ENCODE results near the gene GPR156.
"Not testable (repeated sequence)": the region's sequence is repeated elsewhere in the genome, so short reads cannot be mapped to it uniquely, and the experiment has no call there.

The GPR156 gene

DNA sequence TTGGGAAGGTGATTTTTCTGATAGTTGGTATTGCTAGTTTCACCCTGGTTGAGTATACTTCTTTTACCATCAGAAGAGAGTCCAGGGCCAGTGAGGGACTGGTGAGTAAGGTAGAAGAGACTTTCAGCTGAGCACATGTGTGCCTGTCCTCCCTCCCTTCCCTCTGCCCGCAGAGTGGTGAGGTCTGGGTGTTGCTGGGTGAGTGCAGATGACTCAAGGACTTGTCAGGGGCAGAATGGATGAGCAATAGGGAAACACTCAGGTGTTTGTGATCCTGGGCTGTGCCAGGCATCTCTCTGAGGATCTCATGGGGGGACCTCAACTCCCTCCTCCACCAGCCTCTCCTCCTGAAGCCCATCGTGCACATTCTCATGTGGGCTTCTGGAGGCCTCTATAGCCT lies 114.8 kb downstream of the GPR156 start:
- H3K9me3 ChIP-seq (ENCODE audit: control insufficient read depth, insufficient read depth, low read length): no peaks in the 10 kb centered on the region
- H3K4me1 ChIP-seq (ENCODE audit: insufficient read depth, low read length): peaks cover under 1% of the 10 kb centered on the region; the same call in 1 of the 2 replicates
- no peak overlapping the region for H3K9ac ChIP-seq (ENCODE audit: low read depth, low read length)
- H3K36me3 ChIP-seq (ENCODE audit: insufficient read depth, low read length): no peaks in the 10 kb centered on the region; the same call in 1 of the 2 replicates

DNA sequence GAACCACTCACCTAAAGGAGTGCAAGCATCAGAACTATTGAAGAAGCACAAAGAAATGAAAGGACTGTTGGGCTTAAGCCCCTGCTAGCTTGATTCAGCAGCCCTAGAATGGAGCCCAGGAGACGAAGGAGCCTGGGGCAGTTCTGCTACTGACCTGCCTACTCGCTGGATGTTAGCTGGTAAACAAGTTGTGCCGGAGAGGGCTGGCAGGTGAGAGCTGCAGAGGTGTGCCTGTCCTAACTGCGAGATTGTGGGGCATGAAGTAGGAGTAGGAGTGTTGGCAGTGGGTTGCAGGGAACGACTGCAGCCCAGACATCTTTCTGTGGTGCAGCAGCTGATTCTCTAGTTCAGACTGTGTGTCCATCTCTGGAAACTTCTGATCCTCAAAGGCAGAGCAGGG lies 115.6 kb downstream of the GPR156 start:
- Histone ChIP-seq H3K9ac (ENCODE audit: low read depth, low read length) (no peak overlapping the region), H3K4me1 (ENCODE audit: insufficient read depth, low read length) (no peaks in the 10 kb centered on the region), H3K36me3 (ENCODE audit: insufficient read depth, low read length) (no peaks in the 10 kb centered on the region; the same call in 1 of the 2 replicates), H3K9me3 (ENCODE audit: control insufficient read depth, insufficient read depth, low read length) (no peaks in the 10 kb centered on the region)

DNA sequence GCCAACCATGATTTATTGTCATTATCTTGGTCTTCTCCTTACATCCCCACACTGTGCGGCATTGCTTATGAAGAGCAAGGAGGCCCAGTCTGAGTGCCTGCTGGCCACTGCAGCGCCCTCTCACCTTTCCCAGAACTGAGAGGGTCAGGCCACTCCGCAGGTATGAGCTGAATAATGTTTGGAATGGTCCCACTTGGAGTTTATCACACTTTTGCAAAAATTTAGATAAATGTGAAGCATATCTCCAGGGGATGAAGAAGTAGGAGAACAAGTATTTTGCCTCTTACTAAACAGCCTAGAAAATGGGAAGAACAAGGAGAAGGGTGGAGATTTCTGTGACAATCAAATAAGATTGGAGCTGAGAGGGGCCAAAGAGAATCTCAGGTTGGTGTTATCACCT lies 116.4 kb downstream of the GPR156 start:
- Histone ChIP-seq H3K9ac (ENCODE audit: low read depth, low read length) (no peak overlapping the region), H3K9me3 (ENCODE audit: control insufficient read depth, insufficient read depth, low read length) (no peaks in the 10 kb centered on the region), H3K4me1 (ENCODE audit: insufficient read depth, low read length) (no peaks in the 10 kb centered on the region), H3K36me3 (ENCODE audit: insufficient read depth, low read length) (no peaks in the 10 kb centered on the region; the same call in 1 of the 2 replicates)

DNA sequence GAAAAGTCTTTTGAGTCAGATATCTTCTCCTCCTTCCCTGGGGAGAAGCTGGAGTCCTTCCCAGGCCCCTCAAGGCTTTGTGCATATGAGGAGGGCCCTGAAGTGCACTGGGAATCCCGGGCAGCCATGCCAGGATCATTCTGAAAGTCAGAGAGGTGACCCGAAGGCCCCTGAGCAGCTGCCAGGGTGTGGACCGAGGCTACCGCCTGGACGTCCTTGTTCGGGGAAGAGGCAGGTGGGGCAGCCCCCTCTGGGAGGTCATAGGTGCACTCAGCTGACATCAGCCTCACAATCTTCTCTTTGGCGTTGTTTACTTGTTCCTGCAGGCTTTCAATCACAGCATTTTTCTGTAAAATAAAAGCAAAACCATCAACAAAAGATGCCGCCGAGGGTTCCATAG lies 117.0 kb downstream of the GPR156 start:
- H3K36me3 ChIP-seq (ENCODE audit: insufficient read depth, low read length): no peaks in the 10 kb centered on the region; the same call in 1 of the 2 replicates
- no peaks in the 10 kb centered on the region for H3K9me3 ChIP-seq (ENCODE audit: control insufficient read depth, insufficient read depth, low read length)
- H3K4me1 ChIP-seq (ENCODE audit: insufficient read depth, low read length): no peaks in the 10 kb centered on the region
- H3K9ac ChIP-seq (ENCODE audit: low read depth, low read length): no peak overlapping the region

DNA sequence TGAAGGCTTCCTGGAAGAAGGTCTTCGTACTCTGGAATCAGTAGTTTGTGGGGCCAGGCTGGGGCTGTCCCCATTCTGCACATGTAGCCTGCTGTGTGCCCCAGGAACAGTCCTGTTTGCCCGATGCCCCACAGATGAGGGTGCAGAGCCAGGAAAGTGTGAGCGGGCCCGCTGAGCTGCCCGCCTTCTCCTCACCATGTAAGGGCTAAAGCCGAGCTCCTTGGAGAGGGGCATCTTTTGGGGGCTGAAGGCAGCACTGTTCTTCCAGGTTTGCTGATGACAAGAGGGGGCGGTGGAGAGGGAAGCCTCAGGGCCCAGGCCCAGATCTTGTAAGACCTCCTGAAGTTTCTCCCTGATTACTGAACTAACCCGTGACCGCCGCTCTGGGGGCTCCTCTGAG lies 117.5 kb downstream of the GPR156 start:
- H3K9me3 ChIP-seq (ENCODE audit: control insufficient read depth, insufficient read depth, low read length): no peaks in the 10 kb centered on the region
- no peak overlapping the region for H3K9ac ChIP-seq (ENCODE audit: low read depth, low read length)
- no peaks in the 10 kb centered on the region for H3K4me1 ChIP-seq (ENCODE audit: insufficient read depth, low read length)
- H3K36me3 ChIP-seq (ENCODE audit: insufficient read depth, low read length): no peaks in the 10 kb centered on the region; the same call in 1 of the 2 replicates

DNA sequence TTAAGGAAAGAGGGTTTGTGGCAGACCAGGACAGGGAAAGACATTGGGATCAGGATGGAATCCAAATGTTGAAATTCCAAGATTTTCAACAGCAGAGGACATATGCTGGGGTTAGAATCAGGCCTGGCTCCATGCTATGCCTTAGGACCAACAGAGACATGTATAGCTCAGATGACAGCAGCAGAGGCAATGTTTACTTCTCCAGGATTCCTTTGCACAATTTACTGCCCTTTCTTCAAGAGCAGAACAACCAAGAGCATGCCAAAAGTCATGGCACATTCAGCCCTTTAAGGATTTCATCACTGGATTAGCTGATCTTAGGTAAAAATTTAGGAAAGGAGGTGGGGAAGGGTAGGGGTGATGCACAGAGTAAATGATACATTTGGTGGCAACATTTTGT lies 121.2 kb downstream of the GPR156 start:
- Histone ChIP-seq H3K36me3 (ENCODE audit: insufficient read depth, low read length) (no peaks in the 10 kb centered on the region), H3K9me3 (ENCODE audit: control insufficient read depth, insufficient read depth, low read length) (no peaks in the 10 kb centered on the region), H3K4me1 (ENCODE audit: insufficient read depth, low read length) (peaks cover 6% of the 10 kb centered on the region), H3K9ac (ENCODE audit: low read depth, low read length) (no peak overlapping the region)

DNA sequence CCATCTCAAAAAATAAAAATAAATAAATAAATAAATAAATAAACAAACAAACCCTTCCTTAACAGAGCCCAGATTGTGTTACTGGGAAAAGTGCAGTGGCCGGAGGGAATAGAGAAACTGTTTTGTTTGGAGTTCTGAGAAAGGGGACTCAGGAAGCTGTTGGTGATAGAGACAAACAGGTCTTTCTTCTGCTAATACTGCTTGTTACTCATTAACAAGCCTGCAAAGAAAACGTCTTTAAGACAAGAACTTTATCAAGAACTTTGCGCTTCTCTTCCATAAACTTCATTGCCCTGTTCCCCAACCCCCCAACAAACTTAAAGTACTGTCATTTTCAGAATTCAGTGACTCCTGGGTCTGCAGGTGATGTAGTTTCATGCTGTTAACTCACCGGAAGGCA lies 122.0 kb downstream of the GPR156 start:
- no peaks in the 10 kb centered on the region for H3K9me3 ChIP-seq (ENCODE audit: control insufficient read depth, insufficient read depth, low read length)
- no peak overlapping the region for H3K9ac ChIP-seq (ENCODE audit: low read depth, low read length)
- no peaks in the 10 kb centered on the region for H3K36me3 ChIP-seq (ENCODE audit: insufficient read depth, low read length)
- H3K4me1 ChIP-seq (ENCODE audit: insufficient read depth, low read length): peaks cover 6% of the 10 kb centered on the region

DNA sequence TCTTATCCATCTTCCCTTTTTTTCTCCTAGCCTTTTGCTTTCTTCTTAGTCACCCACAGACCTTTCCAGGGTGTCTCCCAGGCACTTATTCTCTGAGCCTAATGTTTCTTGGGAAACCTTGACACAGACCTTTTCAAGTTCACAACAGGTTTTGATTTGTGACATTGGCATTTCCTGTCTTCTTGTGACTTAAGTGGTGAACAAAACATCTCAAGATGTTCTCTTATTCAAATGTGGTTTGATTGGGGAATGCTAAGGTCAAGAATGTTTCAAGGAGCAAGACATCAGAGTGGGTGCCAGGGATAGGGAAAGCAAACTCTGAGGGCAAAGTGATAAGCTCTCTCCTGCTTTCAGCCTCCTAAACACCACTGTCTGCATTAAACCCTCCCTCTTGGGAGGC lies 122.6 kb downstream of the GPR156 start:
- H3K36me3 ChIP-seq (ENCODE audit: insufficient read depth, low read length): no peaks in the 10 kb centered on the region
- H3K9ac ChIP-seq (ENCODE audit: low read depth, low read length): no peak overlapping the region
- H3K9me3 ChIP-seq (ENCODE audit: control insufficient read depth, insufficient read depth, low read length): no peaks in the 10 kb centered on the region
- H3K4me1 ChIP-seq (ENCODE audit: insufficient read depth, low read length): peaks cover 6% of the 10 kb centered on the region

DNA sequence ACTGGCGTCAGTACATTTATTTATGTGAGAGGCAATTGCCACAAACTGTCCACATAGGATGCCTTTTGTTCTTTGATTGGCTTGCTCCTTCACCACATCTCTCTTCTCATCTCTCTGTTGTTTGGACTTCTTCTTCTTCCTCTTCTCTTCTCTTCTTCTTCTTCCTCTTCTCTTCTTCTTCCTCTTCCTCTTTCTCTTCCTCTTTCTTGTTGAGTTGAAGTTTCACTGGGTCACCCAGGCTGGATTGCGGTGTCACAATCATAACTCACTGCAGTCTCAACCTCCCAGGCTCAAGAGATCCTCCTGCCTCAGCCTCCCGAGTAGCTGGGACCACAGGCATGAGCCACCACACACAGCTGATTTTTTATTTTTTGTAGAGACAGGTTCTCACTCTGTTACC lies 123.1 kb downstream of the GPR156 start:
- Histone ChIP-seq H3K9ac (ENCODE audit: low read depth, low read length) (no peak overlapping the region), H3K36me3 (ENCODE audit: insufficient read depth, low read length) (no peaks in the 10 kb centered on the region), H3K4me1 (ENCODE audit: insufficient read depth, low read length) (peaks cover 6% of the 10 kb centered on the region), H3K9me3 (ENCODE audit: control insufficient read depth, insufficient read depth, low read length) (no peaks in the 10 kb centered on the region)

DNA sequence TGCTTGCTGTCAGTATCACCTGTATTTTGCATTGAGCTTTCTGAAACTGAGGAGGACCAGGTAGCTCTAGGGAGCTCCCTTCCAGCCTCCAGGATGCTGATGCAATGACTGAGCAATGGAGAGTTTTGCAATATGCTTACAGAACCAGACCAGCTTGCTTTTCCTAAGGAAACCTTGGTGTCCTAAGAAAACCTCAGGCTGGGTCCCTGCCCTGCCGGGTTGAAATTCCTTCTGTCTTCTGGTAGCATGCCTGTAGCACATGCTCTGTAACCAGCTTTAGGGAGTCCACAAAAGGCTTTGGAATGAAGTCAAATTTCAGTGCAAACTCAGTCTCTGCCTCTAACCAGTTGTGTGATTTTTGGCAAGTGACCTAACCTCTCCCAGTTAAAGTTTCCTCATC lies 125.0 kb downstream of the GPR156 start:
- Histone ChIP-seq H3K4me1 (ENCODE audit: insufficient read depth, low read length) (peaks cover 6% of the 10 kb centered on the region), H3K36me3 (ENCODE audit: insufficient read depth, low read length) (no peaks in the 10 kb centered on the region), H3K9ac (ENCODE audit: low read depth, low read length) (no peak overlapping the region), H3K9me3 (ENCODE audit: control insufficient read depth, insufficient read depth, low read length) (peaks cover 5% of the 10 kb centered on the region; the same call in 1 of the 2 replicates)

DNA sequence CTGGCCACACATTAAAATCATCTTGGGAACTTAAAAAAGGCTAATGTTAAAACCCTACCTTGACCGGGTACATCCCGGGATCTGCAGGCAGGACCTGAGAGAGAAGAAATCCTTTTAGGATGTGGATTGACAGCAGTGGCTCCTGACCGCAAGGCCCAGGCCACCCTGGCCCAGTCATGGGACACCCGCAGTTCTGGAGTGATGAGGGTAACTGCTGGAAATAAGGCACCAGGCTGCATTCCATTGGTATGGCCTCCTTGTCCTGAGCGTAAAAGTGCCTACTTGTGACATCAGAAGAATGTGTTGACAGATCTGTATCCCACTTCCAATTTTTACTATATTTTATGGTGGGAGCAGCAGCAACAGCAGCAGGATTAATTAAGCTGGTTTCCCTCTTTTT lies 127.3 kb downstream of the GPR156 start:
- Histone ChIP-seq H3K36me3 (ENCODE audit: insufficient read depth, low read length) (no peaks in the 10 kb centered on the region), H3K4me1 (ENCODE audit: insufficient read depth, low read length) (peaks cover 6% of the 10 kb centered on the region), H3K9ac (ENCODE audit: low read depth, low read length) (no peak overlapping the region), H3K9me3 (ENCODE audit: control insufficient read depth, insufficient read depth, low read length) (peaks cover 11% of the 10 kb centered on the region; the same call in 1 of the 2 replicates)

DNA sequence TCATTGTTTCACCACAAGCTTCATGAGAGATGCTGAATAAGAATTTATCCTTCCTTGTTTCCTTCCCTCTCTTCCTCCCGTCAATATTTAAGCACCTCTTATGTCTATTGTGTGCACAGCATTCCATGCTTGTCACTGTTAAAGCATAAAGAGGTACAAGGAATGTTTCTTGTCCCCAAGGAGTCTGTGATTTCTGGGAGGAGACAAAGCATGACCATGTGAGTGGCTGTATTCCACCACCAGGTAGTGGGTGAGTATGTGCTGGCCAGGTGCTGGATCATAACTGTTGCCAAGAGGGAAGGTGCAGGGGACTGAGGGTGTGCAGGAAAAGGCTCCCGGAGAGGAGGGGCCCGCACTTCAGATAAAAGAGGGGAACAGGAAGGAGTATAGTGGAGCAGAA lies 127.9 kb downstream of the GPR156 start:
- no peak overlapping the region for H3K9ac ChIP-seq (ENCODE audit: low read depth, low read length)
- peaks cover 6% of the 10 kb centered on the region for H3K4me1 ChIP-seq (ENCODE audit: insufficient read depth, low read length)
- no peaks in the 10 kb centered on the region for H3K36me3 ChIP-seq (ENCODE audit: insufficient read depth, low read length)
- peaks cover 11% of the 10 kb centered on the region; the same call in 1 of the 2 replicates for H3K9me3 ChIP-seq (ENCODE audit: control insufficient read depth, insufficient read depth, low read length)

DNA sequence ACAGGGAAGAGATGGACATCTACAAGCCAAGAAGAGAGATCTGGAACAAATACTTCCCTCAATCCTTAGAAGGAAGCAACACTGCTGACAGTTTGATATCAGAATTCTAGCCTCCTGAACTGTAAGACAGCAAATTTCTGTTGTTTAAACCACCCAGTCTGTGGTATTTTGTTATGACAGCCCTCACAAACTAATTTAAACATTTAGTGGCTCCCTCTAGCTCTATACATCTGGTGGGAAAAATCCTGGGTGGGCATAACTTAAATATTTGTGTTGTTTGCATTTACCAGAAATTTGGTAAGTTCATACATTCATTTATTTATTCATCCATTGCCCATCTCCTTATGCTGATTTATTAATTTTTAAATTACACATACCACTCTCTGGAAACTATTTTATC lies 128.3 kb downstream of the GPR156 start:
- peaks cover 6% of the 10 kb centered on the region for H3K4me1 ChIP-seq (ENCODE audit: insufficient read depth, low read length)

DNA sequence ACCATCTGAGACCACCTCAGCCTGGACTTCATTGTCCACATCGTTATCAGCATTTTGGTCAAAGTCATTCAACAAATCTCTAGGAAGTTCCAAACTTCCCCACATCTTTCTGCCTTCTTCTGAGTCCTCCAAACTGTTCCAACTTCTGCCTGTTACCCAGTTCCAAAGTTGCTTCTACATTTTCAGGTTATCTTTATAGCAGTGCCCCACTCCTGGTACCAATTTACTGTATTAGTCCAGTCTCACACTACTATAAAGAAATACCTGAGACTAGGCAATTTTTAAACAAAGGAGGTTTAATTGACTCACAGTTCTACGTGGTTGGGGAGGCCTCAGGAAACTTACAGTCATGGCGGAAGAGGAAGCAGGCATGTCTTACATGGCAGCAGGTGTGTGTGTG lies 129.3 kb downstream of the GPR156 start:
- peaks cover 11% of the 10 kb centered on the region; the same call in 1 of the 2 replicates for H3K9me3 ChIP-seq (ENCODE audit: control insufficient read depth, insufficient read depth, low read length)
- H3K36me3 ChIP-seq (ENCODE audit: insufficient read depth, low read length); H3K9ac ChIP-seq (ENCODE audit: low read depth, low read length); H3K4me1 ChIP-seq (ENCODE audit: insufficient read depth, low read length): not testable (repeated sequence)

More for the DNA sequence above, 128.3 kb downstream of the GPR156 start:
- H3K9me3 ChIP-seq (ENCODE audit: control insufficient read depth, insufficient read depth, low read length): peaks cover 11% of the 10 kb centered on the region; the same call in 1 of the 2 replicates
- no peak overlapping the region for H3K9ac ChIP-seq (ENCODE audit: low read depth, low read length)
- no peaks in the 10 kb centered on the region for H3K36me3 ChIP-seq (ENCODE audit: insufficient read depth, low read length)

DNA sequence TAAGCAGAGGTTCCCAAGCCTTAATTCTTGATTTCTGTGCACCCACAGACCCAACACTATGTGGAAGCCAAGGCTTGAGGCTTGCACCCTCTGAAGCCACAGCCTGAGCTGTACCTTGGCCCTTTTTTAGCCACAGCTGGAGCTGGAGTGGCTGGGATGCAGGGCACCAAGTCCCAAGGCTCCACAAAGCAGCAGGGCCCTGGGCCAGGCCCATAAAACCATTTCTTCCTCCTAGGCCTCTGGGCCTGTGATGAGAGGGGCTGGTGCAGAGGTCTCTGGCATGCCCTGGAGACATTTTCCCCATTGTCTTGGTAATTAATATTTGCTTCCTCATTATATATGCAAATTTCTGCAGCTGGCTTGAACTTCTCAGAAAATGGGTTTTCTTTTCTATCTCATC lies 129.9 kb downstream of the GPR156 start:
- H3K4me1 ChIP-seq (ENCODE audit: insufficient read depth, low read length): peaks cover 4% of the 10 kb centered on the region
- H3K9me3 ChIP-seq (ENCODE audit: control insufficient read depth, insufficient read depth, low read length): peaks cover 11% of the 10 kb centered on the region; the same call in 1 of the 2 replicates
- no peak overlapping the region for H3K9ac ChIP-seq (ENCODE audit: low read depth, low read length)
- H3K36me3 ChIP-seq (ENCODE audit: insufficient read depth, low read length): no peaks in the 10 kb centered on the region

DNA sequence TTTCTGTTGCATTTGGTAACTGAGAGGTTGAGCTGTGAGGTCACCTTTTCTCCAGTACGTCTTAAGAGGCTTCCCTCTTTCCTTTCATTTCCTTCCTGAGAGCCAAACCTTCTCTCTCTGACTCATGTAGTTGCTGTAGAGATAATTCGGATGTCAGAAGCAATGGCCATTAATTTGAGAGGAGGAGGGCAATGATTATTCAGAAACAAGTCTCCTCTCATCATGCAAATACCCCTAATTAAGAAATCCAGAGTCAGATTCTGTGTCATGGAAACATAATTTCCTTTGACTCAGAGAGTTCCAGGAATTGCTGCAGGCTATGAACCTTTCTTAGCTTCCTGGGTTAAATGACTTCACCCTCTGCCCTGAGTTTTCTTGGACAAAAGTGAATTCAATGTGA lies 131.7 kb downstream of the GPR156 start:
- Histone ChIP-seq H3K9me3 (ENCODE audit: control insufficient read depth, insufficient read depth, low read length) (peaks cover 11% of the 10 kb centered on the region; the same call in 1 of the 2 replicates), H3K36me3 (ENCODE audit: insufficient read depth, low read length) (no peaks in the 10 kb centered on the region), H3K9ac (ENCODE audit: low read depth, low read length) (no peak overlapping the region), H3K4me1 (ENCODE audit: insufficient read depth, low read length) (no peaks in the 10 kb centered on the region)
